ENCODE measurements around the gene PTGES.
"Not testable (repeated sequence)": the region's sequence is repeated elsewhere in the genome, so short reads cannot be mapped to it uniquely, and the experiment has no call there.

DNA sequence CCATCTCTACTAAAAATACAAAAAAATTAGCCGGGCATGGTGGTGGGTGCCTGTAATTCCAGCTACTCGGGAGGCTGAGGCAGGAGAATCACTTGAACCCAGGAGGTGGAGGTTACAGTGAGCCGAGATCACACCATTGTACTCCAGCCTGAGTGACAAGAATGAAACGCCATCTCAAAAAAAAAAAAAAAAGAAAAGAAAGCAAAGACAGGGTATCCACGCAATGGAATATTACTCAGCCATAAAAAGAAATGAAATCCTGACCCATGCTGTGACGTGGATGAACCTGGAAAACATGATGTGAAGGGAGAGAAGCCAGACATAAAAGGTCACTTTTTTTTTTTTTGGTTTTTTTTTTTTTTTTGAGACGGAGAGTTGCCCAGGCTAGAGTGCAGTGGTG lies 7.9 kb upstream of the PTGES start:
- TF ChIP-seq NCOA2 (IDR thresholded peaks at IDR 0.05; ENCODE audit: partially characterized antibody in 2 of 2); ZNF3 (CRISPR knock-in tag; IDR thresholded peaks at IDR 0.05); PYGO2 (tag; IDR thresholded peaks at IDR 0.05); FOS (IDR thresholded peaks at IDR 0.05; ENCODE audit: extremely low read depth, insufficient read length): not testable (repeated sequence)
